CD4-positive, alpha-beta T cell treated with Interleukin-15 for 1 hour (primary cell): ENCODE data around the gene FILIP1.

ENCODE experiments used
- DNase-seq: peaks from one replicate; pipeline ENCODE4 v3.0.0-alpha.2; 2020

FILIP1 gene

GRCh38 chr6:75329703-75330102 is 163.9 kb downstream of the FILIP1 start:
- DNase-seq, result no peak

- no peak for DNase-seq
These were observed 165.8 kb downstream of the FILIP1 start for GRCh38 chr6:75327807-75328206.

- DNase-seq, result no peak
These were observed 166.9 kb downstream of the FILIP1 start for GRCh38 chr6:75326557-75327258.

GRCh38 chr6:75318900-75319299 is 174.7 kb downstream of the FILIP1 start:
- no peak for DNase-seq

GRCh38 chr6:75317503-75318206 is 175.9 kb downstream of the FILIP1 start:
- DNase-seq, result no peak

- DNase-seq, result no peak
These were observed 177.6 kb downstream of the FILIP1 start for GRCh38 chr6:75315978-75316377.

GRCh38 chr6:75308250-75308988 is 185.2 kb downstream of the FILIP1 start:
- no peak for DNase-seq

GRCh38 chr6:75307364-75308004 is 186.1 kb downstream of the FILIP1 start:
- DNase-seq, result no peak

GRCh38 chr6:75306064-75306463 is 187.5 kb downstream of the FILIP1 start:
- no peak for DNase-seq

- no peak for DNase-seq
These were observed 188.0 kb downstream of the FILIP1 start for GRCh38 chr6:75305573-75305972.

- no peak for DNase-seq
These were observed 191.3 kb downstream of the FILIP1 start for GRCh38 chr6:75302280-75302679.

- DNase-seq, result no peak
These were observed 192.1 kb downstream of the FILIP1 start for GRCh38 chr6:75301537-75301936.

GRCh38 chr6:75301088-75301487 is 192.5 kb downstream of the FILIP1 start:
- no peak for DNase-seq

- no peak for DNase-seq
These were observed 193.1 kb downstream of the FILIP1 start for GRCh38 chr6:75300531-75300855.

GRCh38 chr6:75299801-75300530 is 193.6 kb downstream of the FILIP1 start:
- DNase-seq, result no peak

- DNase-seq, result no peak
These were observed 196.5 kb downstream of the FILIP1 start for GRCh38 chr6:75296811-75297779.

- no peak for DNase-seq
These were observed 201.0 kb downstream of the FILIP1 start for GRCh38 chr6:75292555-75292954.

- DNase-seq, result no peak
These were observed 201.9 kb downstream of the FILIP1 start for GRCh38 chr6:75291744-75292143.

GRCh38 chr6:75291331-75291730 is 202.3 kb downstream of the FILIP1 start:
- no peak for DNase-seq

GRCh38 chr6:75290136-75290945 is 203.3 kb downstream of the FILIP1 start:
- no peak for DNase-seq

- DNase-seq, result no peak
These were observed 205.6 kb downstream of the FILIP1 start for GRCh38 chr6:75288023-75288422.
